NCI-H345 (cell line): ENCODE results near the gene CAT.

ENCODE experiments used
- DNase-seq: peaks from one replicate; lab custom pipeline; 2025; lab: John Stamatoyannopoulos, UW

Gene CAT

DNA sequence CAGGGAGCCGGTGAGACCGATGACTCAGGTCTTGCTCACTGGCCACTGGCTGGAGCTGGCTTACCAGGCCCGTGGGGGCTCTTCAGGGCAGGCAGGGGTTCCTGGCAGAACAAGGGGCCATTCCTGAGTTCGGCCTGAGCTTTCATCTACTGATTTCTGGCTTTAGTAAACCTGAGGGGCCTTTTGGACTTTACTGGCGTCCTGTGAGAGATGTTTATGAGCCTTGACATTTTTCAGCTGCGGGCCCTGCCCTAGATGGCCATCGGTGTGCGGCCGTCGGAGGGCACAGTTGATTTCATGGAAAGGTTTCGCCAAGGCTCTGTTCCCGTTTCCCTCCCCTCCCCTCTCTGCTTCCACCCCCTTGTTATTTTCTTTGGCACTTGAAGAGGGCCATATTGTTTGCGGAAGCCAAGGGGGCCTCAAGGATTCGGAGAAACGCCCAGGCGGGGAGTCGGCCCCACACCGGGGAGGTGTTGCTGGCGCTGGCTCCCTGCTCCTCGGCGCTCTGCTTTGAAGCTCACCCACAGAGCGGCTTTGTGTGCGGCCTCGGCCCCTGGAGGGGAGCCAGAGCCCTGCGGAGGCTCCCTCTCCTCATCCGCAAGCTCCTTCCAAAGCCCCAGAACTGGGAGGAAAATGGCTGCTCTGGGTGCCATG is 57.1 kb downstream of the CAT start:
- DNase-seq = peak; percentile 72

DNA sequence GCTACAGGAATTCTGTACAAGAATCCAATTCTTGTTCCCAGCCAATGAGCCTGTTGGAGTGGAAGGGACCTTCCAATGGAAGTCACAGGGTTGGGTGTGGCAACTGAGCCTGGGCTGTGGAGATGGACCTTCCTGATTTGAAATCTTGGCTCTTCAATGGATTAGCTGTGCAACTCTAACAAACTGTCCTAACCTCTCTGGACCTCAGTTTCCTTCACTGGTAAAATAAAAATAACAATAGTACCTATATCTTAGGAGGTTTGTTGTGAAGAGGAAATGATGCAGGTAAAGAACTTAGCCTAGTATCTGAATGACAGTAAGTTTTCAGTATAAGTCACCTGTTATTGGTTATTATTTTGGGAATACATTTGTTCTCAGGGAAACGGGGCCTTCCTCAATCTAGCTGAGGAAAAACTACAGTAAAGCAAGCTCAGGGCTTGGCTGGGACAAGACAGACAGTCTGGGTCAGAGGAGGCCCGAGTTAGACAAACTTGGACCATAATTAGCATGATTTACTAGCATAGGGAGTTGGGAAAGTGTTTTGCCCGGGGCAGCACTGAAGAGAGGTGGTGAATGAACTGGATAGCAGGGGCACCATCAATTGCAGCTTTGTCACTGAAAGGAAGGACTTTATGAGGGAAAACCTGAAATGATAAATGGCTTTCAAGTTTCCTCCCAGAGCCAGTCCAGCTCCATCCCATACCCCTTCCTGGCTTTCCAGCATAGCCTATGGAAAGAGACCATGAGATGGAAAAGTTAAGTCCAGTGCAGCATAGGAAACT is 61.2 kb downstream of the CAT start:
- no peak for DNase-seq

DNA sequence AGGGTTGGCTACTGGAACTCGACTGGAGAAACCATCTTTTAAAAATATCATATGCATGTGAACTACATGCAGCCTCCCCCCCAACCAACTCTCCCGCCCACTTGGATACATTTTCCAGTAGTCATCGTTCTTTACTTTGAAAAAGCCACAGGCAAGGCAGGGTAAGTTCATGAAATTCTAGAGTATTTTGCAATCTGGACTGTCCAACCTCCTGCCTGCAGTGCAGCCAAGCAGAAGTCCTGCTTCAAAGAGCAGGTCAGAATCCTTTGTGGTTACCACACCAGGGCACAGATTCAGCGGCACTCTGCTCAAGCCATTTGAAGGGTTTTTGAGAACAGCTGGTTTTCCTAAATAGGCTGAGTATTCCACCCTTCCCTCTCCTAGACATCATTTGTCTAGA is 62.8 kb downstream of the CAT start:
- DNase-seq = no peak

DNA sequence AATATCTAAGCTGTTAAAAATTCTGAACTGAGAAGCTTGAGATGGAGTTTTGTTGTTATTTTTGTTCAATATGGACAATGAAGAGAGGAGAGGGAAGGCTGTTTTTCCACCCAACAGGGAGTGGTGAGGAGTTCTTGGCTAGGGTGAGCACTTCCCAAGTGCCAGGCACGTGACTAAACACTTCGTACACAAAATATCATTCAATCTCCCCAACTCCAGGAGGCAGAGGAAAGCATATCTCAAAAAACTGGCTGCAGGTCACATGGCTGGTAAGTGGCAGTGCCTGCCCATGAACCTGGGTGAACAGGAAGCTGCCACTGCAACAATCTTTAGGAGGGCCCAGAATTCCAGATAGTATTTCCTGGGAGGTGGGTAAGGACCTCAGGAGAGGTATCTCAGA is 63.2 kb downstream of the CAT start:
- no peak for DNase-seq

DNA sequence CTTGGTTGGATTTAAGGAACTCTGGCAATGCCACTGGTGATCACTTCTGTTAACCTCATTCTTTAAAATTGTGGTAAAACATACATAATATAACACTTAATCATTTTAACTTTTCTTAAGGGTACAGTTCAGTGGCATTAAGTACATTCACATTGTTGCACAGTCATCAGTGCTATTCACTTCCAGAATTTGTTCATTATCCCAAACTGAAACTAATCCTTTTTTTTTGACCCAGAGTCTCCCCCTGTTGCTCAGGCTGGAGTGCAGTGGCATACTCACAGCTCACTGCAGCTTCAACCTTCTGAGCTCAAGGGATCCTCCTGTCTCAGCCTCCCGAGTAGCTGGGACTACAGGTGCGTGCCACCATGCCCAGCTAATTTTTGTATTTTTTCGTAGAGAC is 64.2 kb downstream of the CAT start:
- no peak for DNase-seq

DNA sequence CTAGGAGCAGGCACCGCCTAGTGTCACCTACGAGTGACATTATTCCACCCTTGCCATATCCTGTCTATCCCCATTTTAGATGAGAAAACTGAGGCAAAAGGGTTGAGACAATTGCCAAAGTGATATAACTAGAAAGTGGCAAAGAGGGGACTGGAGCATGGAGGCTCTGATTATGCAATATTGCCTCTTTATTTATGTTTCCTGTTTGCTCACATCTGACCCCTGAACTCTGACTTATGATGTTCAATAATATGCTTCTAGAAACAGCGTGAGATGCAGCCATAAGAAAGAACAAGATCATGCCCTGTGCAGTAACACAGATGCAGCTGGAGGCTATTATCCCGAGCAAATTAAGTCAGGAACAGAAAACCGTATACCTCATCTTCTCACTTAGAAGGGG is 67.1 kb downstream of the CAT start:
- no peak for DNase-seq

DNA sequence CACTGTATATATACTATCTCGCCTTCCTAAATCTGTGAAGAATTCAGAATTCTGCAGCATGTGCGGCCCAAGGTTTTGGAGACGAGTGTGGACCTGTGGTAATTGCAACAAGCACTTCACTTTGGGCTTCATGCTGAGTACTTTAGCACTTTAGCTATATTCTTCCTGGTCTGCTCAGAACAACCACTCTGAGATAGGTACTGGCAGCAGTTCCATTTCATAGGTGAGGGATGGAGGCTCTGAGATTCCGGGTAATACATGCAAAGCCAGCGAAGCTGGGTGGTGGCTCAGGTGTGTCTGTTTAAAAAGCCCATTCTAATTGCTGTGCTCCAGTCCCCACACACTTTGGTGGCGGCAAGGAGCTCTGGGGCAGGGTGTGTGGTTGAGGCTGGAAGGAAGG is 68.4 kb downstream of the CAT start:
- no peak for DNase-seq

DNA sequence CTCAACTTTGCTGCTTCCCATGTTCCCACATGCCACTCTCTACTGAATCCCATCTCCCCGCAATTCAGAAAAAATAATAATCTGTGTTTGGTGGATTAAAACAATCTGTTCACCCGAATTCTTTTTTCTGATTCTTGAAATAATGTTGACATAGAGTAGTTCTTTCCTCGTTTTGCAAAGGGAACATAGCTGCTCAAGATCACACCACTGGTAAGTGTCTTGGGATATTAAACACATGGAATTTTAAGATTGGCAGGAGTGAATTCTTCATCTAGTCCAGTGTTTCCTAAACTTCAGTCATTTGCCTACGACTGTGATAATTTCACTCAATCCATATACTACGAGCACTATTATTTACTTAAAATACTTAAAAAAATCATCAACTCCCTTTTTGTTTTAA is 68.9 kb downstream of the CAT start:
- no peak for DNase-seq

DNA sequence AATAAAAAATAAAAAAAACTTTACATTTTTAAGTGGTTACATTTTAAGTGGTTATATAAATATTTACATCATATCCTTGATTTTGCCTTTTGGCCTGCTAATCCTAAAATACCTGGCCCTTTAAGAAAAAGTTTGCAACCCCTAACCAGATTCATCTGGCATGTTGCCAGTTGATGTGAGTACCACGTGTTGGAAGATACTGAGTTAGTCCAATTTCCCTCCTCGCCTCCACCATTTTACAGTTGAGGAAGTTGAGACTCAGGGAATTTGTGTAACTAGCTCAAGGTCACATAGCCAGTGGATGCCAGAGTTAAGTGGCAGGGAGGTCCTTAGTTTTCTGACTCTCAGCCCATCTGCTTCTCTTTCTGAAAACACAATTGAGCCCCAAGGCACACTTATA is 69.8 kb downstream of the CAT start:
- DNase-seq = no peak

DNA sequence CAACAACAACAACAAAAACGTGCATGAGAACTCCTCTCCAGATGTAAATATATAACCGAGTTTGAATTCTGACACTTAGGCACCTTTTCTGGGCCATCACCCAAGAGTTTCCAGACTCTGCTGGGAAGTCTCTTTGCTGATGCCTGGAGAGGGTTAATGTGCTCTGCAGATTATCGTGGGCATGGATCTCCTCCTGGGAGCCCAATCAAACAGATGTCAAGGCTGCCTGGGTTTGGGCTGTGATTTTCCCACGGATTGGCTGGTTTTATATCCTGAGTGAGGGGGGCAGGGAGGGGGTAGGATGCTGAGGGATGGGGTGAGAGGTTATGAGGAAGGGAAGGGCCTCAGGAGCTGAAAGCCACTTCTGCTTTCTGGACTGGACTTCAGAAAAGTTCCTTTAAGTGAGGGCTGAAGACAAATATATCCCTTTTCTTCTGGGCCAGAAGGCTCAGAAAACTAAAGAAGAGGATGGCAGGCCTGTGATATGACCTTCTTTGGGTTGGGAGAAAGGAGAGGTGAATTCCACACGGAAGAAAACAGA is 70.7 kb downstream of the CAT start:
- no peak for DNase-seq

DNA sequence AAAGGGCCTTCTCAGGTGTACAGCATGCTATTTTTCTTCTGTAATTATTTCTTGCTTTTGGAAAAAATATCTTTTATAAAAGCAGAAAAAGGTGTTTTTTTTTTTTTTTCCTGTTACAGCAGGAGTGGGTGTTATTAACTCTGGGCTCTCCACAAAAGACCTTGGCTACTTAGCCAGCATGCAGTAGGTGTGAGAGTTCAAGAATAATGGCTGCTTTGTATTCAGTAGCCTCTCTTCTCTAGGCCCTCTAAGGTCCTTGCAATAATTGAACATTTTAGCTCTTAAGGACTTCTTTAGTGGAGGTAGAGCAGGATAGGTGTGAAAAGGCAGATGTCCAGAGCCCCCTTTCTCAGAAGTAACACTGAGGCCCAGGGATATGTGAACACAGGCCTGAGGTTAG is 71.5 kb downstream of the CAT start:
- DNase-seq = no peak

DNA sequence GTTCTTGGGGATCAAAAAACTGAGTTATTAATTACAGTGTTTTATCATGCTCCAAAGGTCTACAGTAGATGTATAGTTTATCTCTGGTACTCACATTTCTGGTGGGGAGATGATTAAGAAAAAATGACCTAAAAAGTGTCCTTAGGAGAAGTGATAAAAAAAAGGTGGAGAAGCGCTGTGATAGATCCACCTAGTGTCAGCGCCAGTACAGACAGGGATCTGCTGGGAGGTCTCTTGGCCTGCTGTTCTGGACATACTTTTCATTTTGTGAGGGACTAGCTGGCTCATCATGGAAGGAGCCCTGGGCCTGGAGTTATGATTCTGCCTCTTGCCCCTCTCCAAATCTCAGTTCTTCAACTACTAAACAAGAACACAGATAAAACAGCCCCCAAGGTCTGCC is 71.9 kb downstream of the CAT start:
- no peak for DNase-seq

DNA sequence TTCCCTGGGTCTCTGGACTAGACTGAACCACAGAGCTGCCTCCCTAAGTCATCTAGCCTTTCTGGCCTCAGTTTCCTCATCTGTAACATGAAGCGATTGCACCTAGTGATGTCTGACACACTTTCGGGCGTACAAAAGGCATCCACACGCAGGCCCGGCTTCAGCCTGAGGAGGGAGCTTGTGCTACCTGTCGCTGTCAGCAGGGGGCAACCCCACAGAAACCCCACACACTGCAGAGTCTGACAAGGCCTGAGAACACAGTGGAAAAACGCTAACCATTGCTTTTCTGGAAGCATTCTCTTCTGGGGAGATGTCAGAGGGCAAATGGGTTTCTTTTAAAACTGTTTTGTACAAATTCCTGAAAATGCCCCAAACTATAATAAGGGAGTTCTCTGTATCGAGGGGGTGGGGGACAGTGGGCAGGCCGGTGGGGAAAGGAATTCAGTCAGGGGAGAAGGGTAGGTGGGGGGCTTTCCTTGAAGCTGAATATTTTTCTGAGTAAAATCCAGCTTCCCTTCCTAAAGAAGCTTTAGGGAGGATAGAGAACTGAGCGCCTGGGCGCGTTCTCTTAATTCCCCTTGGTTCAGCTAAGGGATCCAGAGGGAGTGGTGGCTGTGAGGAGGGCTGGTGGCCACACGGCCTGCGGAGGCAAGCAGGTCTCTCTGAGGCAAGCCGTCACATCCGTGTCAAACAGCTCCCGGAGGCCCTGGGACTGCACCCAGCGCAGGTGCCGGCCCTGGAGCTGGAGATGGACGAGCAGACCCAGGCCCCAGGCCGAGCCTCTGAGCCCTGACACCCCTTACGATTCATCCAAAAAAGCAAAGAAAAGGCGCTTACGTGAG is 74.3 kb downstream of the CAT start:
- DNase-seq = no peak

DNA sequence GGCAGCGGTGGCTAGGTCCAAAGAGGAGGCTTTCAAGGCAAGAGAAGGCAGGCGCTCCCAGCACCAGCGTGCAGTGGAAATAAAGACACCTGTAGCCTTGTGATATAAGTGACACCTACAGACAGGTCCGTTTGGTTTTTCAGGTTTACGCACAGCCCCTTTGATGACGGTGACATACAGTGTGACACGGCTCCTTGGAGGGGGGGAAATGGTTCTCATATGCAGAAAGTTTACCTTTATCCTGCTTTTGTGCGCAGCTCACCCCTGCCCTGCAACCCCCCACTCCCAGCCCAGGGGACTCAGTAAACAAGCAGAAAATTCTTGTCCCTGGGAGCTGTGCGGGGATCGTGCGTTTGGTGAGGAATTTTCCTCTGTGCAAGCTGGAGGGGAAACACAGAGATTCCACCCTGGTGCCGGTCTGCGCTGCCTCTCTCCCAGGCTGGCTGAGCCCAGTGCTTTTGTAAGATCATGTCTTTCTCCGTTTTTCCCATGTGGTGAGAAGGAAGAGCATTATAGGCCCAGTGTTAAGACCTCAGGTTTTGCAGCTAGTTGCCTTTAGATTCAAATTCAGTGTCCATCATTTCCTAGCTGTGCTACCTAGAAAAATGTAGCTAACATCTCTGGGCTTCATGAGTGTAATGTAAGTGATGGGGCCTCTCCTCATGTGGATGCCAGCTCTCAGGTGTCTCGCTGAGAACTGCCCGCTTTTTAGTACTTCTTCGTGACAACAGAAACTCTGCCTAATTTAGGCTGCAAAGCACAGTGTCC is 75.1 kb downstream of the CAT start, which contains the start of gene ELF5:
Gene ELF5 (minus strand): TSS at position 113 of the 768 bp plus-strand sequence. CDS start 8,045 bp downstream, outside the sequence.
- DNase-seq = no peak

DNA sequence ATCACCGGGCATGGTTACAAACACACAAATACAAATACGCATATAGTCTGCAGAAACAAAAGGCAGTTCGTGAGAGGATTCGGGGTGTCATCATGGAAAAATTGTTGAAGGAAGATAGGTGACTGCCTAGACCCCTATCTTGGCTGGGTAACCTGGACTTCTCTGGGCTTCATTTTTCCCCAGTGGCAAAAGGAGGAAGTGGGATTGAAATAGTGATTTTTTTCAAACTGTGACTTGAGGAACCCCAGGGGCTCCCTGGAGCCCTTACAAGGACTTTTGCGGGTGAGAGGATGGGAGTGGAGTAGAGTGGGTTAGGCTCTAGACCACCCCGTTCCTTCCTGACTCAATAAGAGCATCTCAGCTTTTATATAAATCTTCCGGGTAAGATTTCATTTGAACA is 75.9 kb downstream of the CAT start:
- no peak for DNase-seq

DNA sequence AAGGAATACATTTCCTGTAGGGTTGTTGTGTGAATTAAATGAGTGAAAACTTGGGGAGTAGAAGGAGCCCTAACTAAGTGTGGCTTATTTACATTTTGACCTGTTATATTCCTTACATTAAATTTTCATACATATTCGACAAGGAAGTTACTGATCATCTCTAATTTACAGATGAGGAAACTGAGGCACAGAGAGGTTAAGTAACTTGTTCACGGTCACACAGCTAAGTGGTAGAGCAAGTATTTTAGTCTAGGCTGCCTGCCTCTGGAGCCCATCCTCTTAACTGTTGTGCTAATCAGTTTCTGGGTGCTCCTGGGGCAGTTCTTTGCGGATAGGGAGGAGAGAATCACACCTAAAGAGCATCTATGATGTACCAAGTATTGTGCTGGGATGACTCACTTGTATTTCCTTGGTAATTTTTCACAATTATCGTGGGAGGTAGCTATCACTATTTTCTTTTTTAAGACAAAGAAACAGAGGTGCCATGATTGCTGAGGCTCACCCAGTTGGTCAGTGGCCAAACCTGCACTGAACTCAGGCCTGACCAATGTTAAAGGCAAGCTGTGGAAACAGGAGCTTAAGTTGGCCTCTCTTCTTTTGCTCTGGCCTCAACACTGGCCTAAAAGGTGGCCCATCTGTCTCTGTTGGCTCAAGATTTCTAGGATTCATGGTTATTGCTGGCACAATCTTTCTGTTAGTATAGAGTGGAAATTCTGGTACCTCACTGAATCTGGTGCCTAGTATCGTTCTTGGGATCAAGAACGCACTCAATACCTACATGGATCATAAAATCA is 77.7 kb downstream of the CAT start:
- no peak for DNase-seq

DNA sequence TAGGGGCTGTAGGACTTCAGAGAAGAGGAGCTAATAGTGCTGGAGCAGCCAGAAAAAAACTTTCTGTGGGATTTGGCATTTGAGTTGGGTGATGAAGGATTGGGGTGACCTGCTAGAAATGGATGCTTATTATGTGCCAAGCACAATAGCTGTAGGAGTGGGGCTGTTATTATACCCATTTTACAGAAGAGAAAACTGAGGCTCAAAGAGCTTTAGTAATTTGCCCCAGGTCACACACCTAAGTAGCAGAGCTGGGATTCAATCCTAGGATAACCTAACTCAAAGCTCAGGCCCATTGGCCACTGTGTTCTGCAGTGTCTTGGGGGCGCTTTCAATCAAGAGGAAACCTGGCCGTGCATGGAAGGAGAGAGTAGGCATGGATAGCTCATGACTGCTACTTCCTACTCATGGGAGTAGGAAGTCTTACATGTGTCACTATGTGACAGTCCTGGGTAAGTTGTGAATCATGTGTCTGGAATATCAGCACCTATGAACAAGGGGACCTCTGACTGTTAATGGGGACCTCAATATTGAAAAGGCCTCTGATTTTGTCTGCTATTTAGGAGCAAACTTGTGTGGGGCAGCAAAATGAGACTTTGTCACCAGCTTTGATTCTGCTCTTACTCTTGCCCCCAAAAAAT is 81.0 kb downstream of the CAT start:
- no peak for DNase-seq

DNA sequence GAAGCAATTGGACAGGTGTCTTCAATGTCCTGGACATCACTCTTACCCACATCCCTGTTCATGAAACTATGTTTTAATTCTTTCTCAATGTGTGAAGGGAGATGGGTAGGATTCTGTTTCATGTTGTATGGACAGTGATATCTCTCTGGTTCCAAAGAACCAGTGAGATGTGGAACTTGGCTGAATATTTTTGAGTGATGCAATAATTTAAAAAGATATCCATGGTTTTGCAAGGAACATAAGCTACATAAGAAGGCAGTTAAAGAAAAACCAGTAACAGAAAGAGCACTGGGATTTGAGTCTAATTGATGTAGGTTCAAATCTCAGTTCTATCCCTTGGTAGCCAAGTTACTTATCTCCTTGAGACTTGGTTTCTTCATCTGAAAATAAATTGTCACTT is 82.5 kb downstream of the CAT start:
- no peak for DNase-seq
